Coronary artery (tissue), 2 donors: ENCODE measurements around the gene ABCB8.
"Not testable (repeated sequence)": the region's sequence is repeated elsewhere in the genome, so short reads cannot be mapped to it uniquely, and the experiment has no call there.

Source experiments
- DNase-seq: peaks from one replicate; pipeline ENCODE4 v3.0.0-alpha.2; 2017; ENCODE audit warnings: low spot score
- H3K27ac ChIP-seq, 2 donors: fragments of 200-600 bp; sonication (generic); one replicate each; pipeline ENCODE4 v1.5.1; 2016 to 2019
- H3K4me3 ChIP-seq: fragments of 200-600 bp; sonication (generic); 2 replicates; pipeline ENCODE4 v1.5.1; 2016; ENCODE audit warnings: mild to moderate bottlenecking, moderate library complexity
- TF ChIP-seq, protein P1 (sequence below): fragments of 200-600 bp; sonication (generic); IDR thresholded peaks from one replicate; pipeline ENCODE4 v1.5.1; 2019; ENCODE audit warnings: antibody characterized with exemption

ABCB8 gene

DNA sequence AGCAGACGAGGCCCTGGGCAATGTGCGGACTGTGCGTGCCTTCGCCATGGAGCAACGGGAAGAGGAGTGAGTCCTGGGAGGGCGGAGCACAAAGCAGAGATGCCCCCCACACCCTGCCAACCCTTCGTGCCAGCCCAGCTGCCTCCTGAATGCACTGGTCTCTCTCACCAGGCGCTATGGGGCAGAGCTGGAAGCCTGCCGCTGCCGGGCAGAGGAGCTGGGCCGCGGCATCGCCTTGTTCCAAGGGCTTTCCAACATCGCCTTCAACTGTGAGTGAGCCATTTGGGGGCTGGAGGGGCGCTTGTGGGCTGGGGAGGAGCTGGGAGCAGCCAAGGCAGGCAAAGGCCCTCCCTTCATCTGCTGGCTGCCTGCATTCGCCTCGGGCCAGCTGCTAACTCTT, 7.7 kb downstream of the ABCB8 start:
- Histone ChIP-seq H3K4me3 (no peak overlapping the region), H3K27ac (no peak overlapping the region)
- TF ChIP-seq, protein P1, sequence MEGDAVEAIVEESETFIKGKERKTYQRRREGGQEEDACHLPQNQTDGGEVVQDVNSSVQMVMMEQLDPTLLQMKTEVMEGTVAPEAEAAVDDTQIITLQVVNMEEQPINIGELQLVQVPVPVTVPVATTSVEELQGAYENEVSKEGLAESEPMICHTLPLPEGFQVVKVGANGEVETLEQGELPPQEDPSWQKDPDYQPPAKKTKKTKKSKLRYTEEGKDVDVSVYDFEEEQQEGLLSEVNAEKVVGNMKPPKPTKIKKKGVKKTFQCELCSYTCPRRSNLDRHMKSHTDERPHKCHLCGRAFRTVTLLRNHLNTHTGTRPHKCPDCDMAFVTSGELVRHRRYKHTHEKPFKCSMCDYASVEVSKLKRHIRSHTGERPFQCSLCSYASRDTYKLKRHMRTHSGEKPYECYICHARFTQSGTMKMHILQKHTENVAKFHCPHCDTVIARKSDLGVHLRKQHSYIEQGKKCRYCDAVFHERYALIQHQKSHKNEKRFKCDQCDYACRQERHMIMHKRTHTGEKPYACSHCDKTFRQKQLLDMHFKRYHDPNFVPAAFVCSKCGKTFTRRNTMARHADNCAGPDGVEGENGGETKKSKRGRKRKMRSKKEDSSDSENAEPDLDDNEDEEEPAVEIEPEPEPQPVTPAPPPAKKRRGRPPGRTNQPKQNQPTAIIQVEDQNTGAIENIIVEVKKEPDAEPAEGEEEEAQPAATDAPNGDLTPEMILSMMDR, result no peak
- DNase-seq, result no peak

DNA sequence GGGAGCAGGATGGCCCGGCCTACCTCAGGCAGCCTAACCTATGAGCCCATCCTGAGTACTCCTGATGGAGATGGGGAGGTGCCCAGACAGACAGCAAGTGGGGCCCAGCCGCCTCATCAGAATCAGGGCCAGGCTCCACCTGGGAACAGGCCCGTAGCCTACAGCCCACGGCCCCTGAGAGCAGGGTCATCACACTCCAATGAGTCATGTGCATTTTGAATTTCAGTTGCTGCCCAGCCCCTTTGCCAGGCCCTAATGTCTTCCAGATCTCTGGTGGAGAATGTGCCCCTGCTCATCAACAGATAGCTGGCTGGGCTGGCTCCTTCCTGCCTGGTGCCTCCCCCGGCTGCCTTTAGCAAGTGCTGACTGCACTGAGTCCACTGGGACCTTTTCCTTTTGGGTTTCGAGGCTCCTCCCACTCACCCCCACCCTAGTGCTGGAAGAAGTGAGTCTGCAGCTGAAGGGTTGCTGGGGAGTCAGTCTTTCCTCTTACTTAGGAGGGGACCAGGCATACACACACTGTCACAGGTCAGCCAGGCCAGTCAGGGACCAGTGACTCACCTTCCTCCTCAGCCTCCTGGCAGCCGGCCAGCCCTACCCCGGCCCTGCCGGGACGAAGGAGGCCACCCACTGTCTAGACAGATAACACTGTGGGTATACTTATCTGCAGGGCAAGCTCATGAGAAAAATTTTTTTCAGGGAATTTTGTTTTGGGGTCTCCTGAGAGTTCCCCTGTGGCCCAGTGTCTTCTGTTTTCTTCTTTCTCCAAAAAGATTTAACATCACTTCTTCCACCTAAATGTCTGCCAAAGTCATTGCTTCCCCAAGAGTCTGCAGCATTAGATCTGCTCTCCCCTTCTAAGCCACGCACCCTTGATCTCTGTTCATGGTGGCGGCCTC, 10.9 kb downstream of the ABCB8 start:
- no peak overlapping the region for H3K4me3 ChIP-seq
- H3K27ac ChIP-seq, result peak overlapping the region; percentile 11 to 85
- TF ChIP-seq, protein P1, result no peak
- peak; percentile 89 for DNase-seq

DNA sequence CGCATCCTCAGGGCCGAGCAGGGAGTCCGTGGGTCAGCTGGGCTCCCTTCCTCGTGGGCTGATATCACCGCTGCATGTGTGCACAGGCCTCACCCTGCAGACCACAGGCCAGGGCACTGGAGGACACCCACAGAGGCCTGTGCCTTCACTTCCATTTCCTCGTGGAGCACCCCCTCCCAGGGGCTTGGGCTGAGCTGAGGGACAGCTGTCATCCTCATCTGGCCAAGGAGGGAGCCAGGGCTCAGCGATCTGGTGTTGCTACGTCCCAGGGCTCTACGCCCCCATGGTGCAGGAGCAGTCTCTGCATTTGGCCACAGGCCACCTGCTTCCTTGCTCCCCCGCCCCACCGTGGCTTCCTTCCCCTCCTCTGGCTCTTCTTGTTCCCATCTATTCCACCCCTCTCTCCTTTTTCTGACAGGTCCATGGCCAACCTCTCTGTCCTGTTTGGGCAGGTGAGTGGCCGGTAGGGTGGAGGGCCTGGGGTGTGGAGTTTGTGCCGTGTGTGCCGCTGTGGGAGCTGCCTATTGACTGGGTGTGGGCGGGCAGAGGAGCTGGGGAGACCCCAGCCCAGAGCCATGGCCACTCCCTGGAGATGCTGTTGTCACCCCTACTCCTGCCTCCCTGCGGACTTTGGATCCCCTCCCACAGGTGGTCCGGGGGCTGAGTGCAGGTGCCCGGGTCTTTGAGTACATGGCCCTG, 11.7 kb downstream of the ABCB8 start:
- no peak for DNase-seq
- TF ChIP-seq, protein P1, result no peak
- Histone ChIP-seq H3K27ac (peak overlapping the region in 1 of 2 donors; percentile 85), H3K4me3 (no peak overlapping the region)

DNA sequence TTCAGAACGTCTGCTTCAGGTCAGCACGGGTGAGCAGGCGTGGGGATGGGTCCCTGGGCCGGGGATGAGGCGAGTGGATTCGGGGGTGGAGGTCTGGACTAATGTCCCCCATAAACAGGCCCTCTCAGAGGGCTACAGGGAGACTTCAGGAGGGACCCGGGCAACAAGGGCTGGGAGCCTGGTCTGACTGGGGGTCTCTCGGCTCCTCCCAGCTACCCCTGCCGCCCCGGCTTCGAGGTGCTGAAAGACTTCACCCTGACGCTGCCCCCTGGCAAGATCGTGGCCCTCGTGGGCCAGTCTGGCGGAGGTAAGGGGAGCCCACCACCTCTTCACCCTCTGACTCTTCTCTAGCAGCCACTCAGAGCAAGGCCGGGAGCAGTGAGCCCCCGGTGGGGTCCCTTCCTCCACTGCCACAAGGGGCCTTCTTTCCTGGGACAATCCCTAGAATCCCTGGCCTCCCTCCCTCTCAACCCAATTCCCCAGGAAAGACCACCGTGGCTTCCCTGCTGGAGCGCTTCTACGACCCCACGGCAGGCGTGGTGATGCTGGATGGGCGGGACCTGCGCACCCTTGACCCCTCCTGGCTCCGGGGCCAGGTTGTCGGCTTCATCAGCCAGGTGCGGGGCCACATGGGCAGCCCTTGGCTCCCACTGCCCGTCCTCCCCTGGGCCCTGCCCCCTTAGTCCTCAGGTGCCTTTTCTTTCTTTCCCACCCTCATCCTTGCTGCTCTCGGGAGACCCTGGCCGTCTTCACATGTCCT, 12.5 kb downstream of the ABCB8 start:
- TF ChIP-seq, protein P1, result no peak
- H3K4me3 ChIP-seq, result no peak overlapping the region
- no peak overlapping the region for H3K27ac ChIP-seq
- no peak for DNase-seq

DNA sequence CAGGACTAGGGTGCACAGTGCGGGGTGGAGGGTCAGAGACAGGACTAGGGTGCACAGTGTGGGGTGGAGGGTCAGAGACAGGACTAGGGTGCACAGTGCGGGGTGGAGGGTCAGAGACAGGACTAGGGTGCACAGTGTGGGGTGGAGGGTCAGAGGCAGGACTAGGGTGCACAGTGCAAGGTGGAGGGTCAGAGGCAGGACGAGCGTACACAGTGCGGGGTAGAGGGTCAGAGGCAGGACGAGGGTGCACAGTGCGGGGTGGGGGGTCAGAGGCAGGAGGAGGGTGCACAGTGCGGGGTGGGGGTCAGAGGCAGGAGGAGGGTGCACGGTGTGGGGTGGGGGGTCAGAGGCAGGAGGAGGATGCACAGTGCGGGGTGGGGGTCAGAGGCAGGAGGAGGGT, 15.2 kb downstream of the ABCB8 start:
- H3K27ac ChIP-seq, H3K4me3 ChIP-seq, DNase-seq: not testable (repeated sequence)

DNA sequence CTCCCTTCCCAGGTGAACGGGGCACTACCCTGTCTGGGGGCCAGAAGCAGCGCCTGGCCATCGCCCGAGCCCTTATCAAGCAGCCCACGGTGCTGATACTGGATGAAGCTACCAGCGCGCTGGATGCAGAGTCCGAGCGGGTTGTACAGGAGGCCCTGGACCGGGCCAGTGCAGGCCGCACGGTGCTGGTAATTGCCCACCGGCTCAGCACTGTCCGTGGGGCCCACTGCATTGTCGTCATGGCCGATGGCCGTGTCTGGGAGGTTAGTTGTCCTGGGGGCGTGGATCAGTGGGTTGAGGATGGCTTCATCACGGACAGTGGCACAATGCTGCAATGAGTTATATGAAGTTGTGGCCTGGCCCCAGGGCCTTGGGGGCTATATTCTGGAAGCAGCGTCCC, 15.7 kb downstream of the ABCB8 start:
- TF ChIP-seq, protein P1, result no peak
- Histone ChIP-seq H3K4me3 (no peak overlapping the region), H3K27ac (no peak overlapping the region)
- DNase-seq, result no peak

DNA sequence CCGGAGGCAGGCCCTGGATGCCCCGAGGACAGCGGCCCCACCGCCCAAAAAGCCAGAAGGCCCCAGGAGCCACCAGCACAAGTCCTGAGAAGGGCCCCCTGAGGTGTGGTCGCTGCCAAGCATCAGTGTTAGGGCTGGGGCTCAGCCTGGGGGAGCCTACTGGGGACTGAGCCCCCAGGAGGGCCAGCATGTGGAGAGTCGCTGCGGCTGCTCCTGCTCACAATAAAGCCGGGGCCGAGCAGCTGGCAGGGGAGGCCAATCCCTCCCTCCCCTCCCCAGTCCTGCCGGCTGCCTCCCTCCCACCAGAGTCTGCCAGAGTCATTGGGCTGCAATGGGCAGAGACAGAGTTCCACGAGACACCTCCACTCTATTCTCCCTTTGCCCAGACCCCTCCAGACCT, 17.0 kb downstream of the ABCB8 start:
- TF ChIP-seq, protein P1, result no peak
- no peak for DNase-seq
- Histone ChIP-seq H3K27ac (peak overlapping the region in 1 of 2 donors; percentile 11), H3K4me3 (no peak overlapping the region)
